Muscle layer of duodenum (tissue), 2 donors: ENCODE measurements around the gene ADCY10.

Experiments
- H3K27ac ChIP-seq: one replicate; pipeline ENCODE4 v1.7.0; 2013; ENCODE audit warnings: mild to moderate bottlenecking, low read length
- H3K27me3 ChIP-seq: one replicate; pipeline ENCODE4 v1.7.0; 2013; ENCODE audit warnings: low read depth, mild to moderate bottlenecking, control low read depth, low read length
- H3K36me3 ChIP-seq, 2 donors: one replicate each; pipeline ENCODE4 v1.7.0; 2013; ENCODE audit warnings: low read length in 2 of 2, control low read depth in 1 of 2, mild to moderate bottlenecking in 1 of 2; ENCODE audit not compliant: insufficient read depth in 2 of 2, control insufficient read depth in 1 of 2
- H3K4me1 ChIP-seq, 2 donors: one replicate each; pipeline ENCODE4 v1.7.0; 2013; ENCODE audit warnings: low read length in 2 of 2, mild to moderate bottlenecking in 2 of 2, control low read depth in 1 of 2, moderate library complexity in 1 of 2; ENCODE audit not compliant: insufficient read depth in 2 of 2, control insufficient read depth in 1 of 2
- H3K4me3 ChIP-seq, 2 donors: one replicate each; pipeline ENCODE4 v1.7.0; 2013; ENCODE audit warnings: low read length in 2 of 2, low read depth in 1 of 2, mild to moderate bottlenecking in 1 of 2
- H3K9me3 ChIP-seq, 2 donors: one replicate each; pipeline ENCODE4 v1.7.0; 2013; ENCODE audit warnings: low read length in 2 of 2, control low read depth in 1 of 2, mild to moderate bottlenecking in 1 of 2; ENCODE audit not compliant: control insufficient read depth in 1 of 2
- donor health status: healthy.

ADCY10 gene

DNA sequence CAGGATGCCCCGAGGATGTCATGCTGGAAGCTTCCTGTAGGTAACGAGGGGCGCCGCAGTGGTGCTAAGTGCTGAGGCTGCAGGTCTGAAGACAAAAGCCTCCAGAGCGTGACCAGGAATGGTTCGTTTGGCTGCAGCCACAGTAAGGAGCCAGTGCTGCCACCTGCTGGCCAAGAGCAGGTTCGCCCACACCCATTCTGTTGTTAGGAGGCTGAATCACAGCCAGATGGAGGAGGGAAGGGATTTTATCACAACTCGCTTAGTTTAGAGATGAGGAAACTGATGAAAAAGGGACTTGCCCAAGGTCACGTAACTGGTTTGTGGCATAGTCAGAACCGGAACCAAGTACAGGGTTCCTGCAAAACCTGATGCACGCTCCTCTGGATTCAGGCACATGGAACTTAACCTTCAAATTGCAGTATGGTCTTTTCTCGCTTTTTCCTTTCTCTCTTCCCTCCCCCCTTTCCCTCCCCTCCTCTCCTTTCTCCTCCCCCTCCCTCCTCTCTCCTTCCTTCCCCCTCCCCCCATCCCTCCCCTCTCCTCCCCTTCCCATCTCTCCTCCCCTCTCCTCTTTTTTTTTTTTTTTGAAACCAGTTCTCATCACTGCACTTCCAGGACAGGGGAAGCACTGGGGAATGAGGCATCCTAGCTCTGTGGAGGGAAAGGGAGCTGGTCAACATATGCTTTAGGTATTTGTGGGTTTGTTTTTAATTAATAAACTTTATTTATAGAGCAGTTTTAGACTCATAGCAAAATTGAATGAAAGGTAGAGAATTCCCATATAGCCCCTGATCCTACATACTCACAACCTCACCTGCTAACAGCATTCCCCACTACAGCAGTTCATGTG lies 110.4 kb downstream of the ADCY10 start:
- H3K27ac ChIP-seq = no peak overlapping the region
- no peaks in the 10 kb centered on the region for H3K27me3 ChIP-seq
- no peaks in the 10 kb centered on the region for H3K9me3 ChIP-seq
- no peaks in the 10 kb centered on the region for H3K36me3 ChIP-seq
- peaks cover 0 to 3% of the 10 kb centered on the region in 2 donors for H3K4me1 ChIP-seq
- H3K4me3 ChIP-seq = no peak overlapping the region

- Histone ChIP-seq H3K4me1 (peaks cover 0 to 8% of the 10 kb centered on the region in 2 donors), H3K4me3 (no peak overlapping the region), H3K27me3 (no peaks in the 10 kb centered on the region), H3K27ac (no peak overlapping the region), H3K9me3 (no peaks in the 10 kb centered on the region), H3K36me3 (no peaks in the 10 kb centered on the region)
Measured at GRCh38 chr1:167802235-167802634, 111.7 kb downstream of the ADCY10 start.

GRCh38 chr1:167800251-167800650 lies 113.7 kb downstream of the ADCY10 start:
- H3K36me3 ChIP-seq = no peaks in the 10 kb centered on the region
- H3K4me1 ChIP-seq = peaks cover 0 to 9% of the 10 kb centered on the region in 2 donors
- no peak overlapping the region for H3K4me3 ChIP-seq
- no peak overlapping the region for H3K27ac ChIP-seq
- H3K27me3 ChIP-seq = no peaks in the 10 kb centered on the region
- no peaks in the 10 kb centered on the region for H3K9me3 ChIP-seq

- no peak overlapping the region for H3K4me3 ChIP-seq
- H3K9me3 ChIP-seq = no peaks in the 10 kb centered on the region
- no peaks in the 10 kb centered on the region for H3K36me3 ChIP-seq
- H3K27ac ChIP-seq = no peak overlapping the region
- no peaks in the 10 kb centered on the region for H3K27me3 ChIP-seq
- H3K4me1 ChIP-seq = peaks cover 0 to 11% of the 10 kb centered on the region in 2 donors
Measured at GRCh38 chr1:167799747-167800146, 114.2 kb downstream of the ADCY10 start.

DNA sequence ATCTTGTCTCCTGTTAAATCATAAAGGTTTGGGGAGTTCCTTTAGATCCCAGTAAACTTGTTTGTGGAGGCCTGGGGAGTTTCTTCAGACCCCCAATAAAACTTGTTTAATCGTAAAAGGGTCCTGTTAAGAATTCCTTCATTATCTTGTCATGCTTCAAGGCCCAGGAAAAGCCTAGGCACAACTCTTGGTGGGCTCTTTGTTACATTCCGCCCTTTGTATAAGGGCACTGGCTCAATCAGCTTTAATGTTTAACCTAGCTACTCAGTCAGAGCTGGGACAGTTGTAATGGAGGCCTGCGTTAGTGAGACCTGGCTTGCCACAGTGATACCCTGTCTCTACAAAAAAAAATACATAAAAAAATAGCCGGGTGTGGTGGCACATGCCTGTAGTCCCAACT lies 115.0 kb downstream of the ADCY10 start:
- Histone ChIP-seq H3K27ac (no peak overlapping the region), H3K4me1 (peaks cover 0 to 11% of the 10 kb centered on the region in 2 donors)

GRCh38 chr1:167797015-167797414 lies 116.9 kb downstream of the ADCY10 start:
- Histone ChIP-seq H3K4me3 (no peak overlapping the region), H3K36me3 (no peaks in the 10 kb centered on the region), H3K4me1 (peaks cover 0 to 8% of the 10 kb centered on the region in 2 donors), H3K27ac (peak overlapping the region; percentile 73), H3K9me3 (no peaks in the 10 kb centered on the region), H3K27me3 (no peaks in the 10 kb centered on the region)

More for the DNA sequence above, 115.0 kb downstream of the ADCY10 start:
- Histone ChIP-seq H3K4me3 (no peak overlapping the region), H3K9me3 (no peaks in the 10 kb centered on the region), H3K27me3 (no peaks in the 10 kb centered on the region), H3K36me3 (no peaks in the 10 kb centered on the region)

- H3K27me3 ChIP-seq = no peaks in the 10 kb centered on the region
- H3K36me3 ChIP-seq = no peaks in the 10 kb centered on the region
- no peak overlapping the region for H3K4me3 ChIP-seq
- no peaks in the 10 kb centered on the region for H3K9me3 ChIP-seq
- peak overlapping the region; percentile 73 for H3K27ac ChIP-seq
- H3K4me1 ChIP-seq = peaks cover 0 to 11% of the 10 kb centered on the region in 2 donors
Measured at GRCh38 chr1:167795810-167796740, 117.9 kb downstream of the ADCY10 start.

GRCh38 chr1:167794043-167794442 lies 119.9 kb downstream of the ADCY10 start:
- no peak overlapping the region for H3K27ac ChIP-seq
- no peaks in the 10 kb centered on the region for H3K27me3 ChIP-seq
- no peak overlapping the region for H3K4me3 ChIP-seq
- H3K36me3 ChIP-seq = peaks cover 5 to 13% of the 10 kb centered on the region in 2 donors
- H3K9me3 ChIP-seq = no peaks in the 10 kb centered on the region
- H3K4me1 ChIP-seq = peaks cover 0 to 14% of the 10 kb centered on the region in 2 donors

DNA sequence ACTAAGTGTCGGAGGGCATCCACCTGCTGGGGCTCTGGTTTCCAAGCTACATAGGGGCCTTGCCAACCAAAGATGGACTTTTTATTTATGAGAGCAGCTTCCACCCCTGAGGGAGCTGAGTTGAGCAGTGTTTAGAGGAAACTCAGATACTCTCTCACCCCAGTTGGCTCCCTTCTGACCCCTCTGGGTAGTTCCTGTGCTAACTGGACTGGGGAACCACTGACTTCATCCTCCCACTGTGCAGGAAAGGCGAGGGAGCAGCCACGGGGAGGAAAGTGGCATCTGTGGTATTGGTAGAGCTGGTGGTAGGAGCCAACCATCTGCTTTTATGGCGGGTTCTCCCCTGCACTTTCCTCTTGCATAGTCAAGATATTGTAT lies 121.8 kb downstream of the ADCY10 start:
- H3K27ac ChIP-seq = no peak overlapping the region
- H3K4me3 ChIP-seq = no peak overlapping the region
- H3K36me3 ChIP-seq = peaks cover 18 to 21% of the 10 kb centered on the region in 2 donors
- H3K27me3 ChIP-seq = no peaks in the 10 kb centered on the region
- peaks cover 0 to 9% of the 10 kb centered on the region in 2 donors for H3K4me1 ChIP-seq
- no peaks in the 10 kb centered on the region for H3K9me3 ChIP-seq

DNA sequence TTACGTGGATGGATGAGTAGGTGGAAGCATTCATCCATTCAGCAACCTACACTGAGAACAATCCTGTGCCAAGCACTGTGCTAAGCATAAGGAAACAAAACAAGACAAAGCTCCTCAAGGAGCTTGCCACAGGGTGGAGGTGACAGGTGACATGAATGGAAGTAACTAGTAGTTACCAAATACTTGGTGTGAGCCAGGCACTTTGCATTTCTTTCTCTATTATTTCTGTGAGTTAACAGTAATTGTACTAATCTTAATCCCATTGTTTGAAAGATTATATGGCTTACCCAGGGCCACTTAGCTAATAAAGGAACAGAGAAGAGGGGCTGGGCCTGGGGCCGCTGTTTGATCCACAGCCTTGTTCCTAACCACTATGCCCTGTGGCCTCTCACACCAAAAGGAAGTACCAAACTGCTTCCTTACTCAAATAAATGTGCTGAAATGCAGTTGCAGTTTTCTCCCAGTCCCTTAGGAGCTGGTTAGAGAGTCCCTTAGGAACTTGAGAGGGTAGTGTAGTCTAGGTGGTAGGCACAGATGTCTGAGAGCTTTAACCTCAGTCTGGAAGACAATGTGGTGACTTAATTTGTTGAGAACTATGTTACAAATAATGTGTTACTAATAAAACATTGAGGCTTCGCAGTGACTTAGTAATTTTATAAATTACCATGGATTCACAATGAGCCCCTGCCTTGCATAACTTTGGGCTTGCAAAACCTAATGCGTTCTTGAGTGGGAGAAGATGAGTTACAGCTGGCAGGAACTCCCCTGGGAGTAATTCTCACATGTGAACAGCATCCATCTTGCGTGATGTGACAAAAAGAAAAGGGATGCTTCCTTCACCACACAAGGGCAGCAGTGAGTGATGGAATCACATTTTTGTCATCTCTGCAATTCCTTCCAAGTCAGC lies 122.4 kb downstream of the ADCY10 start:
- no peak overlapping the region for H3K27ac ChIP-seq

More for the DNA sequence above, 122.4 kb downstream of the ADCY10 start:
- Histone ChIP-seq H3K36me3 (peaks cover 18 to 21% of the 10 kb centered on the region in 2 donors), H3K27me3 (no peaks in the 10 kb centered on the region), H3K4me3 (no peak overlapping the region), H3K9me3 (no peaks in the 10 kb centered on the region), H3K4me1 (peaks cover 0 to 9% of the 10 kb centered on the region in 2 donors)
